HepG2 (cell line): ENCODE measurements around the gene TP53BP2. TPM values are rescaled to one million over a fixed set of nuclear protein-coding genes. Genes with fewer than 3 reads are reported as not detected.

Experiments
- CCDC6 ChIP-seq: sonication (generic); formaldehyde crosslinking; IDR thresholded peaks from 2 replicates; pipeline ENCODE4 v1.8.1; 2022; ENCODE audit warnings: mild to moderate bottlenecking, missing genetic modification reagents, moderate library complexity
- E2F5 ChIP-seq: sonication (generic); formaldehyde crosslinking; conservative IDR thresholded peaks from 2 replicates; pipeline ENCODE4 v1.4.0; 2020; ENCODE audit warnings: missing genetic modification reagents
- FOXO4 ChIP-seq: sonication (generic); formaldehyde crosslinking; conservative IDR thresholded peaks from 2 replicates; pipeline ENCODE4 v1.8.1; 2023; ENCODE audit warnings: missing genetic modification reagents
- HMG20B ChIP-seq: conservative IDR thresholded peaks from 2 replicates; pipeline ENCODE4 v1.6.1; 2016; ENCODE audit warnings: missing genetic modification reagents, missing compliant biosample characterization
- KDM4B ChIP-seq: sonication (generic); formaldehyde crosslinking; IDR thresholded peaks from 2 replicates; pipeline ENCODE4 v1.4.0; 2020; ENCODE audit warnings: missing genetic modification reagents
- KMT2A ChIP-seq: sonication (generic); formaldehyde crosslinking; IDR thresholded peaks from 2 replicates; pipeline ENCODE4 v1.4.0; 2020; ENCODE audit warnings: missing genetic modification reagents
- NR1H2 ChIP-seq: sonication (generic); formaldehyde crosslinking; IDR thresholded peaks from 2 replicates; pipeline ENCODE4 v1.8.1; 2022; ENCODE audit warnings: low read depth, missing genetic modification reagents, borderline replicate concordance
- NR2F6 ChIP-seq, 2 experiments: IDR thresholded peaks; 2 replicates each; pipeline ENCODE4 v1.6.1; 2016; ENCODE audit warnings: antibody characterized with exemption in 1 of 2, mild to moderate bottlenecking in 1 of 2
- NR3C1 ChIP-seq: sonication (generic); formaldehyde crosslinking; IDR thresholded peaks from 2 replicates; pipeline ENCODE4 v1.4.0; 2020; ENCODE audit warnings: missing genetic modification reagents
- SAP130 ChIP-seq: IDR thresholded peaks from 2 replicates; pipeline ENCODE4 v1.6.1; 2016; ENCODE audit warnings: low read depth
- TCF7 ChIP-seq: sonication (generic); IDR thresholded peaks from 2 replicates; pipeline ENCODE4 v1.6.1; 2016; ENCODE audit warnings: antibody characterized with exemption, low read depth
- YEATS4 ChIP-seq: sonication (generic); formaldehyde crosslinking; IDR thresholded peaks from 2 replicates; pipeline ENCODE4 v1.4.0; 2020; ENCODE audit warnings: missing genetic modification reagents, borderline replicate concordance
- ZNF331 ChIP-seq: sonication (generic); formaldehyde crosslinking; IDR thresholded peaks from 2 replicates; pipeline ENCODE4 v1.4.0; 2020; ENCODE audit warnings: missing genetic modification reagents
- ZNF362 ChIP-seq: sonication (generic); formaldehyde crosslinking; IDR thresholded peaks from 2 replicates; pipeline ENCODE4 v1.4.0; 2020; ENCODE audit warnings: missing genetic modification reagents, mild to moderate bottlenecking, borderline replicate concordance
- ZNF577 ChIP-seq: sonication (generic); formaldehyde crosslinking; IDR thresholded peaks from 2 replicates; pipeline ENCODE4 v1.4.0; 2020; ENCODE audit warnings: mild to moderate bottlenecking, low read depth, missing genetic modification reagents, borderline replicate concordance
- ZNF580 ChIP-seq: IDR thresholded peaks from 2 replicates; pipeline ENCODE4 v1.6.1; 2016; ENCODE audit warnings: low read depth, borderline replicate concordance
- ZNF614 ChIP-seq: IDR thresholded peaks from 2 replicates; pipeline ENCODE4 v1.6.1; 2018; ENCODE audit warnings: missing biosample characterization, missing genetic modification reagents, inconsistent platforms, borderline replicate concordance
- ZNF782 ChIP-seq: sonication (generic); formaldehyde crosslinking; IDR thresholded peaks from 2 replicates; pipeline ENCODE4 v1.4.0; 2020; ENCODE audit warnings: missing genetic modification reagents, mild to moderate bottlenecking, borderline replicate concordance
- ZSCAN22 ChIP-seq: sonication (generic); formaldehyde crosslinking; IDR thresholded peaks from 2 replicates; pipeline ENCODE4 v1.4.0; 2020; ENCODE audit warnings: mild to moderate bottlenecking, missing genetic modification reagents
- ZSCAN30 ChIP-seq: sonication (generic); formaldehyde crosslinking; IDR thresholded peaks from 2 replicates; pipeline ENCODE4 v1.5.0; 2020; ENCODE audit warnings: mild to moderate bottlenecking, missing genetic modification reagents
- ZXDC ChIP-seq: sonication (generic); formaldehyde crosslinking; IDR thresholded peaks from 2 replicates; pipeline ENCODE4 v1.5.0; 2020; ENCODE audit warnings: mild to moderate bottlenecking, missing genetic modification reagents
- polyA plus RNA-seq, 8 experiments: library from polyadenylated mRNA; depleted of rRNA in 3 of 8; stranded (reverse) in 7 of 8; unstranded in 1 of 8; fragments of >200 nt; fragmentation: Illumina TruSeq in 4 of 8; extraction: Trizol in 4 of 8; gene quantifications; 2 replicates each; pipeline versions ENCODE4 v1.2.1 to v1.2.3, GENCODE V29; 2011 to 2016; ENCODE audit warnings: low read depth in 4 of 8, missing spikeins in 1 of 8, mixed read lengths in 1 of 8; ENCODE audit not compliant: insufficient read depth in 1 of 8
- total RNA-seq, 5 experiments: library from RNA; depleted of rRNA; stranded (reverse); fragments of >200 nt; fragmentation: Illumina TruSeq; extraction: Trizol; gene quantifications; 2 replicates each; pipeline ENCODE4 v1.2.3, GENCODE V29; 2016; ENCODE audit warnings: low read depth in 1 of 5

The TP53BP2 gene
- total and polyA plus RNA-seq, 2 of the 13 experiments (the other 11 are each of a cell fraction or from before 2014, with no cell fraction given), result 10.0 to 14.0 TPM

- peak; percentile 44; the same call in 1 of the 2 replicates for TF ChIP-seq CCDC6 (CRISPR knock-in tag)
- TF ChIP-seq NR2F6 (IDR thresholded peaks at IDR 0.05), result peak; percentile 86
- peak; percentile 81; the same call in 1 of the 2 replicates for TF ChIP-seq NR2F6 (CRISPR knock-in tag; IDR thresholded peaks at IDR 0.05)
- TF ChIP-seq ZSCAN30 (CRISPR knock-in tag), result no peak
- TF ChIP-seq ZXDC (CRISPR knock-in tag), result 0 out of 2 replicates have a peak, but pooled peaks have one; percentile 72
- no peak for TF ChIP-seq ZNF577 (CRISPR knock-in tag)
- no peak for TF ChIP-seq ZNF782
- peak; percentile 35; the same call in 1 of the 2 replicates for TF ChIP-seq KMT2A
- TF ChIP-seq TCF7, result peak; percentile 22; the same call in 1 of the 2 replicates
- TF ChIP-seq ZNF614 (CRISPR knock-in tag), result peak; percentile 64; the same call in 1 of the 2 replicates
- no peak for TF ChIP-seq ZSCAN22 (CRISPR knock-in tag)
- TF ChIP-seq E2F5 (CRISPR knock-in tag), result no peak
- TF ChIP-seq ZNF580 (CRISPR knock-in tag), result no peak
- peak; percentile 50 for TF ChIP-seq SAP130
- TF ChIP-seq FOXO4 (CRISPR knock-in tag), result no peak
- TF ChIP-seq KDM4B, result 0 out of 2 replicates have a peak, but pooled peaks have one; percentile 56
- peak; percentile 57 for TF ChIP-seq ZNF331 (CRISPR knock-in tag)
- TF ChIP-seq NR1H2 (CRISPR knock-in tag), result no peak
- 0 out of 2 replicates have a peak, but pooled peaks have one; percentile 19 for TF ChIP-seq ZNF362 (CRISPR knock-in tag)
- no peak for TF ChIP-seq NR3C1 (CRISPR knock-in tag)
- TF ChIP-seq YEATS4 (CRISPR knock-in tag), result no peak
- 0 out of 2 replicates have a peak, but pooled peaks have one; percentile 44 for TF ChIP-seq HMG20B (CRISPR knock-in tag)
Measured at GRCh38 chr1:223765036-223765718, 80.6 kb downstream of the TP53BP2 start (continued).
